Left lobe of liver (tissue), 2 donors: ENCODE data around the gene CCDC134. TPM values are rescaled to one million over a fixed set of nuclear protein-coding genes. Genes with fewer than 3 reads are reported as not detected.

Experiments used
- ATAC-seq: fragments of 200-7000 bp; cut with Tn5 transposase; one replicate; pipeline ENCODE4 v1.9.1; 2020; ENCODE audit warnings: mild to moderate bottlenecking, moderate library complexity
- DNase-seq: peaks from one replicate; pipeline ENCODE4 v3.0.0-alpha.2; 2020; ENCODE audit warnings: low spot score
- total RNA-seq: library from RNA; stranded (reverse); gene quantifications from one replicate; pipeline ENCODE4 v1.2.1, GENCODE V29; 2021
- donor health status: DM: no; HTN: no; CAD: no; lungs with moderate emphysema.
- donor health status: DM: no; HTN: yes; CAD: no.

CCDC134 gene
- total RNA-seq, 1 donor from 2014 or later: 5.1 TPM

DNA sequence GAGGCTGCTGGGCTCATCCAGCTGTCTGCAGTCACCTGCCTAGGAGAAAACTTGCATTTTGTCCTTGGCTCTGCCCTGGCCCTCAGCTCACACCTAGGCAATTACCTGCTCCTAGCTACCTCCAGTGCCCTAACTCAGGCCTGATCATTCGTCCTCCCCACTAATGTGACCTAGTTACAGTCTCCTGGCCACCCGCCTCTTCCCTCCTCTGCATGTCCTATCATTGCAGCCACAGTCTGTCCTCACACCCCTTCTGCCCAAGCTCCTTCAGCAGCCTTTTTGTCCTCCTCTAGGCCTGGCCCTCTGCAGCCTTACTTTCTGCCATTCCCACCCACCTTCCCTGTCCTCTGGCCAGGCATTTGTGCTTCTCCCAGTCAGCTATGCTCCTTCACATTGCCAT, 17.7 kb upstream of the CCDC134 start:
- ATAC-seq: no peak
- DNase-seq: no peak

DNA sequence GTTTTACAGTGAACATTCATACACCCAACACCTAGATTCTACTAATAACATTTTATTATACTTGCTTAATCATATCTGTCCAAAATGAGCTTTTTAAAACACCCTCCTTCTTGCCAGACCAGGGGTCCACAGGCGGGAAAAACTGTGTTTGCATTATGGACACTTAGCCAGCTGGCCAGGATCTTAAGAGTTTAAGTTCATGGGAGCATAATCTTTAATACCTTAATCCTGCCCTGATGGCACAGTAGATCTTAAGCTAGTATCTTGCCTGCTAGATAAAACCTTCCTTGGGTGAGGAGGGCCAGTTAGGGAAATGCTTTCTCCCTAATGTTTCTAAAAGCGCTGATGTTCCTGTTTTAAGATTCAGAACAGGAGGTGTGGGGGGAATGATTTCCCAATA, 13.1 kb upstream of the CCDC134 start:
- ATAC-seq (no peak), DNase-seq (no peak)

DNA sequence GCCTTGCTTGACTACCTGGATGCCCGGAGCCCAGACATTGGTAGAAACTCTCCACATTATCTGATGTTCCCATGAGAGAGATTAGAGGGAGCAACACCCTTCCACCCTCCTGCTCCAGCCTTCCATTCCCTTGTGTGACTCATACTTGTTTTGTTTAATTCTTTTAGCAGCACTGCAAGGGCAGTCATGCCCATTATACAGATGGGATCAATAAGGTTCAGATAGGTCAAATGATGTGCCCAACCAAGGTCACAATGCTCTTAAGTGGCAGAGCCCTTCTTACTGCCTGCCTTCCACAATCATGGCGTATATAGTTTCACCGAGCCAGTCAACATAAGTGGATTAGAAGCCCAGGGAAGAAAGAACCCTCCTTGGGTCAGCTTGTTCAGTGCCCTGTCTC, 6.6 kb upstream of the CCDC134 start:
- no peak for DNase-seq
- ATAC-seq: no peak

- DNase-seq (no peak), ATAC-seq (no peak)
Observed at GRCh38 chr22:41798736-41799135, 1.7 kb upstream of the CCDC134 start.

GRCh38 chr22:41799486-41800347, 762 bp upstream of the CCDC134 start:
- DNase-seq (peak; percentile 58), ATAC-seq (peak; percentile 49)

DNA sequence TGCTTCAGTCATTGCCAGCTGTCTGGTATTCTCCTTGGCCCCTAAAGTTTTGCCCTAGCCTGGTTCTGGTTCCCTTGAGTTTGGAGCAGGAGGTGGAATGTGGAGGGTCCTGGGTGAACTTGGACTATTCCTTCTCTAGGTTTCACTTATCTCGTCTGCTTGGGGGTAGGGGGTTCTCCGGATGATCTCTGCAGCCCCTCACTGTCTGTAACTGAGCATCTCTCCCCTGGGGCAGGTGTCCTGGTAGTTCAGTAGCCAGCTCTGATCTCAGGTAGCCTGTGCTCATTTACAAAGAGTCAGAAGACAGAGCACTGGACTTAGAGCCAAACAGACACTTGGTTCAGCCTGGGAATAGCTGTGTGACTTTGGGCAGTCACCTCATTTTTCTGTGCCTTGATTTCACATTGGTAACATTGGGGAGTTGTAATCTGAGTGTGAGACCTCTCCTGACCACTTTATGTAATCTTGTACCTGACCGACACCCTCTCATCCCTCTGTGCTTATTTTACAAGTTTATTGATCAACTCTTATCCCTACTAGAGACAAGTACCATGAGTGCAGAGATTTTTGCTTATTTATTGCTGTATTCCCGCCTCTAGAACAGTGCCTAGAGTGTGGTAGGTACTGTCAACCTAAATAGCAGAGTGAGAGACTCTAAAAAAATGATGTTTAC, 804 bp downstream of the CCDC134 start:
- ATAC-seq (peak; percentile 3), DNase-seq (no peak)

DNA sequence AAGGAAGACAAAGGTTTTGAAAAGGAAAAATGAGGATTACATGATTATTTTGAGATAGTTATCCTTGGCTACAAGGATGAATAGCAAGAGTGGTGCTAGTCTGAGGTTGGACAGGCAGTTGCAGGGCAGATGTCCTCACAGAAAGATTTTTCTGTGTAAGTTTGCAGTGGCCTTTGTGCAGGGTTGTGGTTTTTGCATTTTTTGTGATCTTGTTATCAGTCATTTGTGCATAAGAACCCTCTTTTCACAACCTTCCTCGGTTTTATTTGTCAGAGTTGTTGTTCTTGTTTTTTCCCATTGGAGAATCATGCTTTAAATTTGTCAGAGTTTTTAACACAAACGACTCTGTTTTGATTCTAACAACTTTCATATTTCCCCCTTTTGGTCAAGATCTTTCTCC, 1.4 kb downstream of the CCDC134 start:
- ATAC-seq: no peak
- DNase-seq: no peak

GRCh38 chr22:41805639-41806038, 5.2 kb downstream of the CCDC134 start:
- DNase-seq (no peak), ATAC-seq (no peak)

DNA sequence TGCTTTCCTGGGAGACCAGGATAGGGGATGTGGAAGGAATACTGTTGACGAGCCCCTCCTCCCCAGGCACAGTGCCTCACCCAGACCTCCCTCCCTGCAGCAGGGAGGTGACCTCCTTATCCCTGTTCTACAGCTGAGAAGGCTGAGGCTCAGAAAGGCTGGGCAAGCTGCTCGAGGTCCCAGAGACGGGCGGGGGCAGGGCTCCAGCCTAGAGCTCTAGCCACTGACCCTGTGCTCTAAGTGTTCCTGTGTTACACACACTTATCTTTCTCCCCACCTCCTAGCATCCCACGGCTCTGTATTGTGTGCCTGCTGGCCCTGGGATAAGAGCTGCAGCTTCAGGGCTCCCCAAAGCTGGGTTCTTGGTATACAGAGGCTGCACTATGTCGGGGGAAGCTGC, 7.9 kb downstream of the CCDC134 start:
- ATAC-seq (no peak), DNase-seq (no peak)

DNA sequence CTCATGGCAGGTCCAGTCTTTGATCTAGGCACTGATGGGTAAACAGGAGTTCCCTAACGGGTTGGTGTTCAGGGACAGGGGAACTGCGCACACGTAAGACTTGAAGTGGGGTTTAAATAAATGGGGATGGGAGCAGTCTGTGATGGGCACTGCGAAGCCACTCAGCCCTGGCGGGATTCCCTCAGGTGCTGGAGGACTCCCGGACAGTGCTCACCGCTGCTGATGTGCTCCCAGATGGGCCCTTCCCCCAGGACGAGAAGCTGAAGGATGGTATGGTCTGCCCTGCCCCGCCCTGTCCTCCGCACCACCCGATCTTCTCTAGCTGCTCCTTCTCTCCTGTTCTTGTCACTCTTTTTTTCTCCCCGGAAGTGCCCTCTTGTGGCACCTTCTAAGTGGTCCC, 9.5 kb downstream of the CCDC134 start:
- ATAC-seq: no peak
- no peak for DNase-seq

DNA sequence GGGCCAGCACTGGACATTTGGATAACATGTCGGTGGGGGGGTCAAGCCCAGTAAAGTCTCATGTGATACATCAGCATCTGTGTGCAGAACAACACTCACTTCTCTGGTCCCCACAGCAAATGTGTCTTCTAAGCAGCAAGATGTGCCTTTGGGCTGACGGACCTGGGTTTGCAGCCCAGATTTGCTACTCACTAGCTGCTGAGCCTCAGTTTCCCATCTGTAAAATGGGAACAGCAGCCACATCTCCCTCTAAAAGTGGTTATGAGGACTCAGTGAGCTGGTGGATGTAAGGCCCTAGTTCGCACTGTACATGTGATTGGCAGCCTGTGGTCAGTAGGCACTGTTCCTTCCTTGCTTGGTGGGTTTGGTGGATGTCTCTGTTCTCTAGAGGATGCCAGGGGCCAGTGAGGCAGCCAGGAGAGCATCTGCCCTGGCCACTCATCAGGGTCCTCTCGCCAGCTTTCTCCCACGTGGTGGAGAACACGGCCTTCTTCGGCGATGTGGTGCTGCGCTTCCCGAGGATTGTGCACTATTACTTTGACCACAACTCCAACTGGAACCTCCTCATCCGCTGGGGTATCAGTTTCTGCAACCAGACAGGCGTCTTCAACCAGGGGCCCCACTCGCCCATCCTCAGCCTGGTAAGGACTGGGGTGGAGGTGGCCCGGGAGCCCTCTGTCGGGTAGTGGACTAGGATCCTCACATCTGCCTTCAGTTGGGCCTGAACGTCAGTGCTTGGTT, 12.5 kb downstream of the CCDC134 start:
- no peak for ATAC-seq
- DNase-seq: no peak

GRCh38 chr22:41813726-41814410, 13.4 kb downstream of the CCDC134 start:
- no peak for DNase-seq
- no peak for ATAC-seq

DNA sequence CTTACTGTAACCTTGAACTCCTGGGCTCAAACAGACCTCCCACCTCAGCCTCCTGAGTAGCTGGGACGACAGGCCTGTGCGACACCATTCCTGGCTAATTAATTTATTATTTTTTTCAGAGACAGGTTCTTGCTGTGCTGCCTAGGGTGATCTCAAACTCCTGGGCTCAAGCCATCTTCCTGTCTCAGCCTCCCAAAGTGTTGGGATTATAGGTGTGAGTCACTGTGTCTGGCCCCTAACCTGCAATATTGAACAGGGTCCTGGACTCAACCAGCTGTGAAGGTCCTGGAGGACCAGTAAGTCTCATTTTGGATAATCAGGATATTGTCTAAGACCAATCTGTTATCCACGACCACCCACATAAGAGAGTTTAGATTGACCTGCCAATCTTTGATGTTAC, 15.2 kb downstream of the CCDC134 start:
- ATAC-seq (no peak), DNase-seq (no peak)

- ATAC-seq: no peak
- DNase-seq: no peak
Observed at GRCh38 chr22:41816241-41816640, 15.8 kb downstream of the CCDC134 start.

- ATAC-seq: no peak
Observed at GRCh38 chr22:41816871-41817270, 16.4 kb downstream of the CCDC134 start.

DNA sequence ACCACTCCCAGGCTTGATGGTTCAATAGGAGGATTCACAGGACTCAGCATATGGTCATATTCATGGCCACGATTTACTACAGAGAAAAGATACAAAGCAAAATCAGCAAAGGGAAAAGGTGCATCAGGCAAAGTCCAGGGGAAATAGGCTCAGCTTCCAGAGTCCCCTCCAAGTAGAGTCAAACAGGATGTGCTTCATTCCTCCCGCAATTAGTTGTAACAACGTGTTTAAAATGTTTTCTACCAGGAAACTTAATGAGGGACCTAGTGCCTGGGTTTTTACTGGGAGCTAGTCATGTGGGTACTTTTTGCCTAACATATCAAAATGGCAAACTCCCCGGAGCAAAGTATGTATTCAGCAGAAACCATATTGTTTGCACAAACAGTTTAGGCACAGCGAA, 17.5 kb downstream of the CCDC134 start:
- ATAC-seq (no peak), DNase-seq (no peak)

More at GRCh38 chr22:41816871-41817270, 16.4 kb downstream of the CCDC134 start:
- DNase-seq: no peak

GRCh38 chr22:41818596-41818995, 18.1 kb downstream of the CCDC134 start:
- DNase-seq: no peak
- no peak for ATAC-seq

DNA sequence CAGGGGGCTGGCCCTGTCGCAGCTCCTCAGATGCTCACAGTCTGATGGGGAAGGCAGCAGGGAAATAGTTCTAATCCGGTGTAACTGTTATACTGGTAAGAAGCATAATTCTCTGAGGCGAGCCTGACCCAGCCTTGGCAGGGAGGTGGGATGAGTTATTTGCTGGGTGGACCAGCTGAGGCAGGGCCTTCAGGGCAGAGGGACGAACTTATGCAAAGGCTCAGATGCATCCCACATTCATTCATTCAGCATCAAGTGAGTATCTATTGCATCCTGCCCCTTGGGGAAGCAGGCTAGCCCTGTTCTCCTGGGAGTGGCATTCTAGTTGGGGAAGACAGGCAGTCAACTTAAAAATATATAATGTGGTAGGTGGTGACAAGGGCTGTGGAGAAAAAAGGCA, 18.8 kb downstream of the CCDC134 start:
- DNase-seq (no peak), ATAC-seq (no peak)

GRCh38 chr22:41820447-41820846, 20.0 kb downstream of the CCDC134 start:
- DNase-seq (no peak), ATAC-seq (no peak)

GRCh38 chr22:41821471-41822316, 21.2 kb downstream of the CCDC134 start:
- no peak for ATAC-seq
- no peak for DNase-seq
